HepG2 (cell line): ENCODE data around the gene CALCA. TPM values are rescaled to one million over a fixed set of nuclear protein-coding genes. Genes with fewer than 3 reads are reported as not detected.

Source experiments
- polyA plus RNA-seq, 8 experiments: library from polyadenylated mRNA; depleted of rRNA in 3 of 8; stranded (reverse) in 7 of 8; unstranded in 1 of 8; fragments of >200 nt; fragmentation: Illumina TruSeq in 4 of 8; extraction: Trizol in 4 of 8; gene quantifications; 2 replicates each; pipeline versions ENCODE4 v1.2.1 to v1.2.3, GENCODE V29; 2011 to 2016; ENCODE audit warnings: low read depth in 4 of 8, missing spikeins in 1 of 8, mixed read lengths in 1 of 8; ENCODE audit not compliant: insufficient read depth in 1 of 8
- total RNA-seq, 5 experiments: library from RNA; depleted of rRNA; stranded (reverse); fragments of >200 nt; fragmentation: Illumina TruSeq; extraction: Trizol; gene quantifications; 2 replicates each; pipeline ENCODE4 v1.2.3, GENCODE V29; 2016; ENCODE audit warnings: low read depth in 1 of 5

Gene CALCA
- total and polyA plus RNA-seq, 2 of the 13 experiments (the other 11 are each of a cell fraction or from before 2014, with no cell fraction given): not detected

Other genes starting within 250 kb of the CALCA start
- 0.60 TPM in 1 of 2 replicates, not detected in the other for gene CYP2R1, start 80.1 kb downstream of the CALCA start, total RNA-seq (2016; rRNA removed; fragmentation: Illumina TruSeq; extraction: Trizol)
- gene CYP2R1, start 80.1 kb downstream of the CALCA start, polyA plus RNA-seq (2011; rRNA removed): 0.59 and 0.69 TPM in 2 replicates
- not detected in 2 replicates for gene CALCB, start 101.2 kb upstream of the CALCA start, total RNA-seq (2016; rRNA removed; fragmentation: Illumina TruSeq; extraction: Trizol)
- not detected in 2 replicates for gene CALCB, start 101.2 kb upstream of the CALCA start, polyA plus RNA-seq (2011; rRNA removed)
- not detected in 2 replicates for gene INSC, start 142.6 kb upstream of the CALCA start, total RNA-seq (2016; rRNA removed; fragmentation: Illumina TruSeq; extraction: Trizol)
- 0.05 and 0.09 TPM in 2 replicates for gene INSC, start 142.6 kb upstream of the CALCA start, polyA plus RNA-seq (2011; rRNA removed)